OCI-LY1 (cell line): ENCODE data around the gene MRPL24.

Experiments used
- H2AFZ ChIP-seq: fragments of 200-600 bp; sonication (generic), shearing (Covaris generic); 2 replicates; pipeline ENCODE4 v1.6.0; 2014; ENCODE audit warnings: antibody characterized with exemption, mild to moderate bottlenecking, low read length
- H3F3A ChIP-seq: fragments of 200-600 bp; sonication (generic), shearing (Covaris generic); 2 replicates; pipeline ENCODE4 v1.6.0; 2014; ENCODE audit warnings: mild to moderate bottlenecking, antibody characterized with exemption, low read length, moderate library complexity; ENCODE audit not compliant: insufficient read depth
- H3K27ac ChIP-seq: fragments of 200-600 bp; sonication (generic); 2 replicates; pipeline ENCODE4 v1.5.1; 2014; ENCODE audit warnings: low read length, mixed run types, mild to moderate bottlenecking, low read depth; ENCODE audit not compliant: poor library complexity, severe bottlenecking
- H3K27me3 ChIP-seq: fragments of 200-600 bp; sonication (generic); 2 replicates; pipeline ENCODE4 v1.6.0; 2014; ENCODE audit warnings: antibody characterized with exemption, mild to moderate bottlenecking, low read length, moderate library complexity; ENCODE audit not compliant: insufficient read depth
- H3K36me3 ChIP-seq: fragments of 200-600 bp; sonication (generic); 2 replicates; pipeline ENCODE4 v1.6.1; 2014; ENCODE audit warnings: mild to moderate bottlenecking, antibody characterized with exemption, low read length, moderate library complexity, mixed read lengths; ENCODE audit not compliant: insufficient read depth
- H3K4me1 ChIP-seq: fragments of 200-600 bp; sonication (generic); 2 replicates; pipeline ENCODE4 v1.5.1; 2014; ENCODE audit warnings: mild to moderate bottlenecking, low read length, moderate library complexity; ENCODE audit not compliant: insufficient read depth, severe bottlenecking
- H3K4me2 ChIP-seq: fragments of 200-600 bp; sonication (generic), shearing (Covaris generic); 2 replicates; pipeline ENCODE4 v1.6.1; 2014; ENCODE audit warnings: low read length
- H3K4me3 ChIP-seq: fragments of 200-600 bp; sonication (generic); 2 replicates; pipeline ENCODE4 v1.5.1; 2014; ENCODE audit warnings: low read length, low read depth, mild to moderate bottlenecking, mixed read lengths; ENCODE audit not compliant: poor library complexity, severe bottlenecking
- H3K79me2 ChIP-seq: fragments of 200-600 bp; shearing (Covaris generic); 2 replicates; pipeline ENCODE4 v1.6.1; 2016; ENCODE audit warnings: mixed run types, low read length, mixed read lengths; ENCODE audit not compliant: insufficient read depth
- H3K9ac ChIP-seq: fragments of 200-600 bp; sonication (generic), shearing (Covaris generic); 2 replicates; pipeline ENCODE4 v1.6.1; 2014; ENCODE audit warnings: mild to moderate bottlenecking, low read length, mixed read lengths
- H3K9me2 ChIP-seq: fragments of 200-600 bp; sonication (generic), shearing (Covaris generic); 2 replicates; pipeline ENCODE4 v1.6.1; 2014; ENCODE audit warnings: low read depth, mild to moderate bottlenecking, low read length, mixed read lengths
- H3K9me3 ChIP-seq: fragments of 200-600 bp; shearing (Covaris generic); 2 replicates; pipeline ENCODE4 v1.6.1; 2014; ENCODE audit warnings: low read length, mixed read lengths
- H4K20me1 ChIP-seq: fragments of 200-600 bp; sonication (generic), shearing (Covaris generic); 2 replicates; pipeline ENCODE4 v1.6.0; 2016; ENCODE audit warnings: mild to moderate bottlenecking, low read length; ENCODE audit not compliant: insufficient read depth
- EZH2 ChIP-seq: fragments of 200-600 bp; sonication (generic), shearing (Covaris generic); IDR thresholded peaks from 2 replicates; pipeline ENCODE4 v1.8.0; 2017; ENCODE audit warnings: borderline replicate concordance, mixed run types, mild to moderate bottlenecking, antibody characterized with exemption, low read length, moderate library complexity, mixed read lengths
- TF ChIP-seq, protein P1 (sequence below): fragments of 200-600 bp; sonication (generic), shearing (Covaris generic); IDR thresholded peaks from 2 replicates; pipeline ENCODE4 v1.5.1; 2017; ENCODE audit warnings: mild to moderate bottlenecking, antibody characterized with exemption, low read length, moderate library complexity, mixed read lengths

MRPL24 gene

DNA sequence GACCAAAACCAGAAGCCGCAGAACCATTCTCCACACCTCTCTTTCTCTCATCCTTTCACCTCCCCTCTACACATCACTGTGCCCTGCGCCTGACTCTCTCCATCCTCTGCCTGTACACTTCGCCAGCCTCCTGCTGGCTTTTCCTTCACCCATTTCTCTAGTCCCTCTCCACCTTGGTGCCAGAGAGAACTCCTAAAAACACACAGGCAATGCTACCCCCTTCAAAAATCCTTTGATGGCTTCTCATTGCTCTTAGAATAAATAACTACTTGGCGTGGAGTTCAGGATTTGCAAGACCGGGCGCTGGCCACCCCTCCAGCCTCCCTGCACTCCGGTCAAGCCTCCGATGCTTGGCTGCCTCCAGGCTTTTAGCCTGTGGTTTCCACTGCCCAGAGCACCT lies 44.1 kb downstream of the MRPL24 start:
- no peaks in the 10 kb centered on the region for H4K20me1 ChIP-seq
- no peak overlapping the region for H2AFZ ChIP-seq
- no peak overlapping the region for H3K4me3 ChIP-seq
- H3K4me1 ChIP-seq, result no peaks in the 10 kb centered on the region
- H3K9me3 ChIP-seq, result no peaks in the 10 kb centered on the region
- H3K9ac ChIP-seq, result no peak overlapping the region
- no peaks in the 10 kb centered on the region for H3F3A ChIP-seq
- TF ChIP-seq, protein P1, sequence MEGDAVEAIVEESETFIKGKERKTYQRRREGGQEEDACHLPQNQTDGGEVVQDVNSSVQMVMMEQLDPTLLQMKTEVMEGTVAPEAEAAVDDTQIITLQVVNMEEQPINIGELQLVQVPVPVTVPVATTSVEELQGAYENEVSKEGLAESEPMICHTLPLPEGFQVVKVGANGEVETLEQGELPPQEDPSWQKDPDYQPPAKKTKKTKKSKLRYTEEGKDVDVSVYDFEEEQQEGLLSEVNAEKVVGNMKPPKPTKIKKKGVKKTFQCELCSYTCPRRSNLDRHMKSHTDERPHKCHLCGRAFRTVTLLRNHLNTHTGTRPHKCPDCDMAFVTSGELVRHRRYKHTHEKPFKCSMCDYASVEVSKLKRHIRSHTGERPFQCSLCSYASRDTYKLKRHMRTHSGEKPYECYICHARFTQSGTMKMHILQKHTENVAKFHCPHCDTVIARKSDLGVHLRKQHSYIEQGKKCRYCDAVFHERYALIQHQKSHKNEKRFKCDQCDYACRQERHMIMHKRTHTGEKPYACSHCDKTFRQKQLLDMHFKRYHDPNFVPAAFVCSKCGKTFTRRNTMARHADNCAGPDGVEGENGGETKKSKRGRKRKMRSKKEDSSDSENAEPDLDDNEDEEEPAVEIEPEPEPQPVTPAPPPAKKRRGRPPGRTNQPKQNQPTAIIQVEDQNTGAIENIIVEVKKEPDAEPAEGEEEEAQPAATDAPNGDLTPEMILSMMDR, result no peak
- no peaks in the 10 kb centered on the region for H3K79me2 ChIP-seq
- no peaks in the 10 kb centered on the region for H3K9me2 ChIP-seq
- H3K27me3 ChIP-seq, result 0 out of 2 replicates have a peak, but pooled peaks cover 6% of the 10 kb centered on the region
- no peaks in the 10 kb centered on the region for H3K36me3 ChIP-seq
- H3K27ac ChIP-seq, result no peak overlapping the region
- no peak overlapping the region for H3K4me2 ChIP-seq

DNA sequence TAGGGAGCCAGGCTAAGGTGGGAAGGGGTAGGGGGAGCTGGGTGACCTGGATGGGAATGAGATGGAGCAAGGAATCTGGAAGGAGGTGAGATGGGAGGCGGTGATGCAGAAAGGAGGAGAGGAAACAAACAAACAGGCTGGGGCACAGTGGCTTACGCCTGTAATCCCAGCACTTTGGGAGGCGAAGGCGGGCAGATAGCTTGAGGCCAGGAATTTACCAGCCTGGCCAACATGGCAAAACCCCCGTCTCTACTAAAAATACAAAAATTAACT lies 46.3 kb downstream of the MRPL24 start:
- Histone ChIP-seq H3K9me2 (no peaks in the 10 kb centered on the region), H3K27me3 (peaks cover 11% of the 10 kb centered on the region), H4K20me1 (no peaks in the 10 kb centered on the region), H3K36me3 (no peaks in the 10 kb centered on the region), H3K27ac (no peak overlapping the region), H3K4me3 (no peak overlapping the region), H2AFZ (no peak overlapping the region), H3K9me3 (no peaks in the 10 kb centered on the region), H3K9ac (no peak overlapping the region), H3F3A (no peaks in the 10 kb centered on the region), H3K4me1 (no peaks in the 10 kb centered on the region), H3K4me2 (no peak overlapping the region), H3K79me2 (no peaks in the 10 kb centered on the region)
- no peak for TF ChIP-seq EZH2

DNA sequence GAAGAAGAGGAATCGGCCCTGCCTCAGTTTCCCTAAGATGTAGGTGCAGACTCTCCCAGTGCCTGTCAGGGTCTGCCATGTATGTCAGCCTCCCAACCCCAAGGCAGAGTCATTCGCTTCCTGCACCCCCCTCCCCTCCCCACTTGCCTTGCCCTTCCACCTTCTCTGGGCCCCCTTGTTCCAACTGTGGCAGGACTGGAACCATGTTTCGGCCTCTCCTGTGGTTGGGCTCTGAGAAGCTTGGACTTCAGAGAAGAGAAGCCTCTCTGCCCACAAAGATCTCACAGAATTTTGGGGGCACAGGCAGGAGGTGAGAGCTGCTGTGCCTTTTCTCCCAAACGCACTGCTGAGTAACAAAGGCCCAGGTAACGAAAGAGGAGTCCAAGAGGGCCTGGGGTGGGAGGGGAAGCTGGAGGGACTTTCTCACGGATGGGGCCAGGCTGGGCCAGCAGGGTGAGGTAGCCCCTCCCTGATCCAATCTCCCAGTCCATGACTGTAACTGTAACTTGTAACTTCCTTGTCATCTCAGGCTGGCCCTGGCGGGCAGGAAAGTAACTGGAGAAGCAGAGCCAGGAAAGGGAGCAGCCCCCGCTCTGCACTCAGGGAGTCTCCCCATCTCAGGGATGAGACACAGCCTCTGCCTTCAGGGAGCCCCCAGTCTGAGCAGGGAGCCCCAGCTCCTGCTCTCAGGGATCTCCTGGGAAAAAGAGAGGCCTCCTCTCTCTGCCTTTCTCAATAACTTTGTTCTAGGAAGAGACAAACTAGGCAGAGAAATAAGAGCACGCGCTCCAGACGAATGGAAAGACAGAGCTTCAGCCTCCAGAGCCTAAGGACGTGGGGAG lies 46.8 kb downstream of the MRPL24 start:
- peaks cover 11% of the 10 kb centered on the region for H3K27me3 ChIP-seq
- H3K9me3 ChIP-seq, result no peaks in the 10 kb centered on the region
- H2AFZ ChIP-seq, result no peak overlapping the region
- H3K9ac ChIP-seq, result no peak overlapping the region
- TF ChIP-seq, protein P1, result no peak
- TF ChIP-seq EZH2, result no peak
- no peaks in the 10 kb centered on the region for H3F3A ChIP-seq
- no peaks in the 10 kb centered on the region for H3K36me3 ChIP-seq
- no peaks in the 10 kb centered on the region for H3K79me2 ChIP-seq
- no peak overlapping the region for H3K27ac ChIP-seq
- no peak overlapping the region for H3K4me2 ChIP-seq
- H4K20me1 ChIP-seq, result no peaks in the 10 kb centered on the region
- no peak overlapping the region for H3K4me3 ChIP-seq
- H3K4me1 ChIP-seq, result peaks cover 3% of the 10 kb centered on the region
- H3K9me2 ChIP-seq, result no peaks in the 10 kb centered on the region
